Body of pancreas (tissue), 4 donors: ENCODE measurements around the gene RPTOR.
"Not testable (repeated sequence)": the region's sequence is repeated elsewhere in the genome, so short reads cannot be mapped to it uniquely, and the experiment has no call there.

Source experiments
- POLR2A ChIP-seq, 3 donors: fragments of 450-650 bp; IDR thresholded peaks; one replicate each; pipeline ENCODE4 v1.6.1; 2016; ENCODE audit warnings: antibody characterized with exemption in 3 of 3, mild to moderate bottlenecking in 2 of 3
- TF ChIP-seq, protein P1 (sequence below), 7 experiments: fragments of 450-650 bp in 4 of 7; fragments of 200-600 bp in 3 of 7; sonication (generic) in 3 of 7; IDR thresholded peaks; one replicate each; pipeline ENCODE4 v1.5.1; 2016 to 2019; ENCODE audit warnings: antibody characterized with exemption in 7 of 7

DNA sequence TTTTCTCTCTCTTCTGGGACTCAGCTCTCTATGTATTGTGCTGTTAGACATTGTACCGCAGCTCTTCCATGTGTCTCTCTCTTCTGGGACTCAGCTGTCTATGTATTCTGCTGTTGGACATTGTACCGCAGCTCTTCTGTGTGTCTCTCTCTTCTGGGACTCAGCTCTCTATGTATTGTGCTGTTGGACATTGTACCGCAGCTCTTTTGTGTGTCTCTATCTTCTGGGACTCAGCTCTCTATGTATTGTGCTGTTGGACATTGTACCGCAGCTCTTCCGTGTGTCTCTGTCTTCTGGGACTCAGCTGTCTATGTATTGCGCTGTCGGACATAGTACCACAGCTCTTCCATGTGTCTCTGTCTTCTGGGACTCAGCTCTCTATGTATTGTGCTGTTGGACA is 84.2 kb downstream of the RPTOR start:
- TF ChIP-seq, protein P1, sequence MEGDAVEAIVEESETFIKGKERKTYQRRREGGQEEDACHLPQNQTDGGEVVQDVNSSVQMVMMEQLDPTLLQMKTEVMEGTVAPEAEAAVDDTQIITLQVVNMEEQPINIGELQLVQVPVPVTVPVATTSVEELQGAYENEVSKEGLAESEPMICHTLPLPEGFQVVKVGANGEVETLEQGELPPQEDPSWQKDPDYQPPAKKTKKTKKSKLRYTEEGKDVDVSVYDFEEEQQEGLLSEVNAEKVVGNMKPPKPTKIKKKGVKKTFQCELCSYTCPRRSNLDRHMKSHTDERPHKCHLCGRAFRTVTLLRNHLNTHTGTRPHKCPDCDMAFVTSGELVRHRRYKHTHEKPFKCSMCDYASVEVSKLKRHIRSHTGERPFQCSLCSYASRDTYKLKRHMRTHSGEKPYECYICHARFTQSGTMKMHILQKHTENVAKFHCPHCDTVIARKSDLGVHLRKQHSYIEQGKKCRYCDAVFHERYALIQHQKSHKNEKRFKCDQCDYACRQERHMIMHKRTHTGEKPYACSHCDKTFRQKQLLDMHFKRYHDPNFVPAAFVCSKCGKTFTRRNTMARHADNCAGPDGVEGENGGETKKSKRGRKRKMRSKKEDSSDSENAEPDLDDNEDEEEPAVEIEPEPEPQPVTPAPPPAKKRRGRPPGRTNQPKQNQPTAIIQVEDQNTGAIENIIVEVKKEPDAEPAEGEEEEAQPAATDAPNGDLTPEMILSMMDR (IDR thresholded peaks at IDR 0.05), result not testable (repeated sequence)
- TF ChIP-seq POLR2A (IDR thresholded peaks at IDR 0.05), result not testable (repeated sequence)
